Smooth muscle cell of the pulmonary artery (primary cell): ENCODE measurements around the gene SCRG1. TPM values are rescaled to one million over a fixed set of nuclear protein-coding genes. Genes with fewer than 3 reads are reported as not detected.

Experiments used
- total RNA-seq: library from RNA; depleted of rRNA; stranded (reverse); fragments of >200 nt; gene quantifications from 2 replicates; pipeline ENCODE4 v1.2.3, GENCODE V29; 2014

The SCRG1 gene
- total RNA-seq = 0.50 and 3.6 TPM in 2 replicates

GRCh38 chr4:173398779-173399415 lies at the start of gene SCRG1:
Gene SCRG1 (minus strand): TSS chr4:173399116. CDS start chr4:173391414, 7,702 bp downstream.

DNA sequence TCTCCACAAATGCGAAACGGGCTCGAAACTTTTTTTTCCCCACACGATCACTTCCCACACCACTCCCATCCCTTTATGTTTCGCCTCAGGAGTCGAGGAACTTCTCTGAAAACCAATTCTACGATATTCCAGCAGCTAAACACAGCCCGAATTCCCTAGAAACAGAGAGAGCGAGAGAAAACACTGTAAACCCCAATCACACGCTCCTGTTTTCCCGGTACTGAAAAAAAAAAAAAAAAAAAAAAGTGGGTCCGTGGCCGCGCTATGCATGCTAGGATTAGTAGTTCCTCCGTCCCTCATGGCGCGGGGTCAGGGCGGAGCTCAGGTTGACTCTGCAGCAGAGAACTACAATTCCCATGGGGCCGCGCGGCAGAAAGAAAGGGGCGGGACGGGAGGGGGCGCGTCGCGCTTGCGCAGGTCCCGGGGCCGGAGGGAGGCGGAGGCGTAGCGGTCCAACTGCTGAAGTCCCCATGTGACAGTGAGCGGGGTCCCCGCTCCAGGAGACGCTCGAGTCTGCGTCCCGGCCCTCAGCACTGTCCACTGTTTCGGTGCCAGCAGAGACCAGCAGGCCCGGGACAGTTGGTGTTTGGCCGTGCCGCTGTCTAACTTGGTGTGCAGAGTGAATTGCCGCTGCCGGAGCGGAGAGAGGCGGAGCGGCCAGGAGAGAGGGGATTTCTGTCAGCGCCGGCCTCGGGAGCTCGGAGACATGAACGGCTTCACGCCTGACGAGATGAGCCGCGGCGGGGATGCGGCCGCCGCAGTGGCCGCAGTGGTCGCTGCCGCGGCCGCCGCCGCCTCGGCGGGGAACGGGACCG lies 28.2 kb downstream of the SCRG1 start, which contains the start of gene SAP30:
SAP30 (plus strand) TSS at position 478 of the 815 bp plus-strand sequence; CDS start at position 707, 229 bp downstream.

Other genes with a start within 250 kb of the SCRG1 start
- gene GALNT7, start 230.3 kb downstream of the SCRG1 start, total RNA-seq = 37.7 and 41.4 TPM in 2 replicates
- 13.3 and 22.9 TPM in 2 replicates for gene HMGB2, start 64.8 kb downstream of the SCRG1 start, total RNA-seq
- gene SAP30, start 28.2 kb downstream of the SCRG1 start, total RNA-seq = 25.5 and 28.2 TPM in 2 replicates
- gene HAND2, start 131.1 kb upstream of the SCRG1 start, total RNA-seq = 5.4 and 6.9 TPM in 2 replicates